ENCODE results near the gene BOLA1. TPM values are rescaled to one million over a fixed set of nuclear protein-coding genes. Genes with fewer than 3 reads are reported as not detected.

BOLA1 gene
- total RNA-seq, 1 experiment from 2014 or later, result 15.3 TPM

DNA sequence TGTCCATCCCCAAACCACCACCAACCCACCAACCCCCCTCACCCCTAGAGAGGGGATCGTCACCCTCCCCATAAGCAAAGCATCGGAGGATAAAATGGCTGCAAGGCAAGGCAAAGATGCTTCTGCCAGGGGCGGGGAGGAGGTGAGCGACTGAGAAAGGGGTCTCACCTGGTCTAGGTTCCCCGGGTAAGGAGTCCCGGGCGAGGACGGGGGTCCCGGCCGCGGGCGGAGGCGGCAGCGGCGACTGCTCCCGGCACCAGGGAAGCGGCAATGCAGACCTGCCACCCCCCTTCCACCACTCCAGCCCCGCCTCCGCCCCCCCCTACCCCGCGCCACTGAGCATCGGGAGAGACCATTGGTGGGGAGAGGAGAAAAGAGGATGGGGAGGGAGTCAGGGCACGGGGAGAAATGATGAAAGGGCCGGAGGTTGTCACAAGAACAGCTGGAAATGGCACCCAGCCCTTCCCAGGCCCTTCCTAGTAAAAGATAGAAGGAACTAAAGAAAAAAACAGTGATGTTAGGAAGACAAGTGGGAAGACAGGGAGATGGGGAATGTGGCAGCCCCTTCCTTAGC lies 18.3 kb downstream of the BOLA1 start, which contains the start of gene SV2A (continued):
- no peak for TF ChIP-seq NFE2L1 (CRISPR knock-in tag; IDR thresholded peaks at IDR 0.05)
- TF ChIP-seq IRF2 (CRISPR knock-in tag; IDR thresholded peaks at IDR 0.05; ENCODE audit: borderline replicate concordance, low read depth), result no peak
- TF ChIP-seq SMAD3 (CRISPR knock-in tag; IDR thresholded peaks at IDR 0.05; ENCODE audit: borderline replicate concordance), result no peak

DNA sequence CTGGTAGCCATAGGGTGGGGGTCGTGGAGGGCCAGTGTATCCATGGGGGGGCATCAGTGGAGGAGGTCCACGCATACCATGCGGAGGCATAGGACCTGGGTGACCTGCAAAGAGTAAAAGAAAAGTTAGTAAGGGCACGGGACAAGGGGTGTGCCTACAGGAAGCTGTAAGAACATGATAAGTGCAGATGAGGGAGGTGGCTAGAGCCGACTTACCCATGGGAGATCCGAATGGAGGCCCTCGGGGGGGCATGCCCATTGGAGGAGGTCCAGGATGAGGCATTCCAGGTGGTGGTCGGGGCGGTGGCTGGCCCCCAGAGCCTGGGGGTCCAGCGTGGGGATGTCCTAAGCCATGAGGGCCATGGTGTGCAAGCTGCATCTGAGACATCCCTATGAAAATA lies 24.3 kb downstream of the BOLA1 start:
- Mint-ChIP-seq H3K4me3 (no peak overlapping the region), H3K4me1 (peaks cover 24% of the 10 kb centered on the region), H3K9me3 (no peaks in the 10 kb centered on the region), H3K27me3 (ENCODE audit: low read depth) (no peaks in the 10 kb centered on the region), H3K27ac (no peak overlapping the region), H3K36me3 (peaks cover 45% of the 10 kb centered on the region)
- POLR2A ChIA-PET, result no interaction called here
- TF ChIP-seq NR2C2 (CRISPR knock-in tag; IDR thresholded peaks at IDR 0.05) (no peak), SMAD4 (CRISPR knock-in tag; IDR thresholded peaks at IDR 0.05) (no peak), ZNF423 (CRISPR knock-in tag; IDR thresholded peaks at IDR 0.05) (no peak), NFYB (CRISPR knock-in tag; conservative IDR thresholded peaks at IDR 0.05; ENCODE audit: low read depth) (no peak), EMX1 (CRISPR knock-in tag; IDR thresholded peaks at IDR 0.05) (no peak)
- TF ChIP-seq, protein P1, sequence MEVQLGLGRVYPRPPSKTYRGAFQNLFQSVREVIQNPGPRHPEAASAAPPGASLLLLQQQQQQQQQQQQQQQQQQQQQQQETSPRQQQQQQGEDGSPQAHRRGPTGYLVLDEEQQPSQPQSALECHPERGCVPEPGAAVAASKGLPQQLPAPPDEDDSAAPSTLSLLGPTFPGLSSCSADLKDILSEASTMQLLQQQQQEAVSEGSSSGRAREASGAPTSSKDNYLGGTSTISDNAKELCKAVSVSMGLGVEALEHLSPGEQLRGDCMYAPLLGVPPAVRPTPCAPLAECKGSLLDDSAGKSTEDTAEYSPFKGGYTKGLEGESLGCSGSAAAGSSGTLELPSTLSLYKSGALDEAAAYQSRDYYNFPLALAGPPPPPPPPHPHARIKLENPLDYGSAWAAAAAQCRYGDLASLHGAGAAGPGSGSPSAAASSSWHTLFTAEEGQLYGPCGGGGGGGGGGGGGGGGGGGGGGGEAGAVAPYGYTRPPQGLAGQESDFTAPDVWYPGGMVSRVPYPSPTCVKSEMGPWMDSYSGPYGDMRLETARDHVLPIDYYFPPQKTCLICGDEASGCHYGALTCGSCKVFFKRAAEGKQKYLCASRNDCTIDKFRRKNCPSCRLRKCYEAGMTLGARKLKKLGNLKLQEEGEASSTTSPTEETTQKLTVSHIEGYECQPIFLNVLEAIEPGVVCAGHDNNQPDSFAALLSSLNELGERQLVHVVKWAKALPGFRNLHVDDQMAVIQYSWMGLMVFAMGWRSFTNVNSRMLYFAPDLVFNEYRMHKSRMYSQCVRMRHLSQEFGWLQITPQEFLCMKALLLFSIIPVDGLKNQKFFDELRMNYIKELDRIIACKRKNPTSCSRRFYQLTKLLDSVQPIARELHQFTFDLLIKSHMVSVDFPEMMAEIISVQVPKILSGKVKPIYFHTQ (CRISPR knock-in tag; IDR thresholded peaks at IDR 0.05), result no peak
- TF ChIP-seq, protein P2, sequence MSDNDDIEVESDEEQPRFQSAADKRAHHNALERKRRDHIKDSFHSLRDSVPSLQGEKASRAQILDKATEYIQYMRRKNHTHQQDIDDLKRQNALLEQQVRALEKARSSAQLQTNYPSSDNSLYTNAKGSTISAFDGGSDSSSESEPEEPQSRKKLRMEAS (CRISPR knock-in tag; IDR thresholded peaks at IDR 0.05), result no peak
- TF ChIP-seq, protein P3, sequence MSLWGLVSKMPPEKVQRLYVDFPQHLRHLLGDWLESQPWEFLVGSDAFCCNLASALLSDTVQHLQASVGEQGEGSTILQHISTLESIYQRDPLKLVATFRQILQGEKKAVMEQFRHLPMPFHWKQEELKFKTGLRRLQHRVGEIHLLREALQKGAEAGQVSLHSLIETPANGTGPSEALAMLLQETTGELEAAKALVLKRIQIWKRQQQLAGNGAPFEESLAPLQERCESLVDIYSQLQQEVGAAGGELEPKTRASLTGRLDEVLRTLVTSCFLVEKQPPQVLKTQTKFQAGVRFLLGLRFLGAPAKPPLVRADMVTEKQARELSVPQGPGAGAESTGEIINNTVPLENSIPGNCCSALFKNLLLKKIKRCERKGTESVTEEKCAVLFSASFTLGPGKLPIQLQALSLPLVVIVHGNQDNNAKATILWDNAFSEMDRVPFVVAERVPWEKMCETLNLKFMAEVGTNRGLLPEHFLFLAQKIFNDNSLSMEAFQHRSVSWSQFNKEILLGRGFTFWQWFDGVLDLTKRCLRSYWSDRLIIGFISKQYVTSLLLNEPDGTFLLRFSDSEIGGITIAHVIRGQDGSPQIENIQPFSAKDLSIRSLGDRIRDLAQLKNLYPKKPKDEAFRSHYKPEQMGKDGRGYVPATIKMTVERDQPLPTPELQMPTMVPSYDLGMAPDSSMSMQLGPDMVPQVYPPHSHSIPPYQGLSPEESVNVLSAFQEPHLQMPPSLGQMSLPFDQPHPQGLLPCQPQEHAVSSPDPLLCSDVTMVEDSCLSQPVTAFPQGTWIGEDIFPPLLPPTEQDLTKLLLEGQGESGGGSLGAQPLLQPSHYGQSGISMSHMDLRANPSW (CRISPR knock-in tag; conservative IDR thresholded peaks at IDR 0.05; ENCODE audit: low read depth), result no peak
- TF ChIP-seq, protein P4, sequence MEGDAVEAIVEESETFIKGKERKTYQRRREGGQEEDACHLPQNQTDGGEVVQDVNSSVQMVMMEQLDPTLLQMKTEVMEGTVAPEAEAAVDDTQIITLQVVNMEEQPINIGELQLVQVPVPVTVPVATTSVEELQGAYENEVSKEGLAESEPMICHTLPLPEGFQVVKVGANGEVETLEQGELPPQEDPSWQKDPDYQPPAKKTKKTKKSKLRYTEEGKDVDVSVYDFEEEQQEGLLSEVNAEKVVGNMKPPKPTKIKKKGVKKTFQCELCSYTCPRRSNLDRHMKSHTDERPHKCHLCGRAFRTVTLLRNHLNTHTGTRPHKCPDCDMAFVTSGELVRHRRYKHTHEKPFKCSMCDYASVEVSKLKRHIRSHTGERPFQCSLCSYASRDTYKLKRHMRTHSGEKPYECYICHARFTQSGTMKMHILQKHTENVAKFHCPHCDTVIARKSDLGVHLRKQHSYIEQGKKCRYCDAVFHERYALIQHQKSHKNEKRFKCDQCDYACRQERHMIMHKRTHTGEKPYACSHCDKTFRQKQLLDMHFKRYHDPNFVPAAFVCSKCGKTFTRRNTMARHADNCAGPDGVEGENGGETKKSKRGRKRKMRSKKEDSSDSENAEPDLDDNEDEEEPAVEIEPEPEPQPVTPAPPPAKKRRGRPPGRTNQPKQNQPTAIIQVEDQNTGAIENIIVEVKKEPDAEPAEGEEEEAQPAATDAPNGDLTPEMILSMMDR (IDR thresholded peaks at IDR 0.05), result no peak
- TF ChIP-seq, protein P5, sequence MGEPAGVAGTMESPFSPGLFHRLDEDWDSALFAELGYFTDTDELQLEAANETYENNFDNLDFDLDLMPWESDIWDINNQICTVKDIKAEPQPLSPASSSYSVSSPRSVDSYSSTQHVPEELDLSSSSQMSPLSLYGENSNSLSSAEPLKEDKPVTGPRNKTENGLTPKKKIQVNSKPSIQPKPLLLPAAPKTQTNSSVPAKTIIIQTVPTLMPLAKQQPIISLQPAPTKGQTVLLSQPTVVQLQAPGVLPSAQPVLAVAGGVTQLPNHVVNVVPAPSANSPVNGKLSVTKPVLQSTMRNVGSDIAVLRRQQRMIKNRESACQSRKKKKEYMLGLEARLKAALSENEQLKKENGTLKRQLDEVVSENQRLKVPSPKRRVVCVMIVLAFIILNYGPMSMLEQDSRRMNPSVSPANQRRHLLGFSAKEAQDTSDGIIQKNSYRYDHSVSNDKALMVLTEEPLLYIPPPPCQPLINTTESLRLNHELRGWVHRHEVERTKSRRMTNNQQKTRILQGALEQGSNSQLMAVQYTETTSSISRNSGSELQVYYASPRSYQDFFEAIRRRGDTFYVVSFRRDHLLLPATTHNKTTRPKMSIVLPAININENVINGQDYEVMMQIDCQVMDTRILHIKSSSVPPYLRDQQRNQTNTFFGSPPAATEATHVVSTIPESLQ (CRISPR knock-in tag; IDR thresholded peaks at IDR 0.05), result no peak
- DNase-seq (ENCODE audit: low spot score) (no peak), ATAC-seq (no peak)
- CTCF ChIA-PET, result no interaction called here

DNA sequence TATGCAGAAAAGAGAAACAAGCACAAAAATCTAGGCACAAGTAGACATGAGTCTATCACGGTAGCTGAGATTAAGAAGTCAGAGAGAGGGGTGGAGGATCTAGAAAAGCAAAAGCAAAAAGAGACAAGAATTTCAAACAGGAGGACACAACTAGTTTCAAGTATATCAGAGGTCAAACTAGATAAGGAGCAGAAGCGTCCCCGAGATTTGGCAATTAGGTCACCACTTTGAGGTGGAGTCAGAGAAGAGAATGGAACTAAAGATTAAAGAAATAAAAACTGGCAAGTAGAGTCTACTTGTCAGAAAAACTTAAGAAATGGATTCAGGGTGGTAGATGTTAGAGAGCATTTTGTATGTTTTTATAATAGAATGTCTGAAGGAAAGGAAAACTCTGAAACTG lies 26.0 kb downstream of the BOLA1 start:
- Mint-ChIP-seq H3K9me3 (no peaks in the 10 kb centered on the region), H3K4me1 (peaks cover 24% of the 10 kb centered on the region), H3K4me3 (peak overlapping the region; percentile 100), H3K27me3 (ENCODE audit: low read depth) (no peaks in the 10 kb centered on the region), H3K27ac (peak overlapping the region; percentile 54; the same call in 1 of the 2 replicates), H3K36me3 (peaks cover 45% of the 10 kb centered on the region)
- ATAC-seq (no peak), DNase-seq (ENCODE audit: low spot score) (no peak)
- ChIA-PET POLR2A (no interaction called here), CTCF (no interaction called here)
- TF ChIP-seq, protein P6, sequence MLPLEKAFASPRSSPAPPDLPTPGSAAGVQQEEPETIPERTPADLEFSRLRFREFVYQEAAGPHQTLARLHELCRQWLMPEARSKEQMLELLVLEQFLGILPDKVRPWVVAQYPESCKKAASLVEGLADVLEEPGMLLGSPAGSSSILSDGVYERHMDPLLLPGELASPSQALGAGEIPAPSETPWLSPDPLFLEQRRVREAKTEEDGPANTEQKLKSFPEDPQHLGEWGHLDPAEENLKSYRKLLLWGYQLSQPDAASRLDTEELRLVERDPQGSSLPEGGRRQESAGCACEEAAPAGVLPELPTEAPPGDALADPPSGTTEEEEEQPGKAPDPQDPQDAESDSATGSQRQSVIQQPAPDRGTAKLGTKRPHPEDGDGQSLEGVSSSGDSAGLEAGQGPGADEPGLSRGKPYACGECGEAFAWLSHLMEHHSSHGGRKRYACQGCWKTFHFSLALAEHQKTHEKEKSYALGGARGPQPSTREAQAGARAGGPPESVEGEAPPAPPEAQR (CRISPR knock-in tag; IDR thresholded peaks at IDR 0.05), result no peak
- TF ChIP-seq FOXK1 (CRISPR knock-in tag; IDR thresholded peaks at IDR 0.05) (no peak), KAT7 (CRISPR knock-in tag; IDR thresholded peaks at IDR 0.05; ENCODE audit: borderline replicate concordance) (no peak), JUN (CRISPR knock-in tag; IDR thresholded peaks at IDR 0.05) (no peak), OVOL2 (CRISPR knock-in tag; IDR thresholded peaks at IDR 0.05; ENCODE audit: borderline replicate concordance) (no peak)
- TF ChIP-seq, protein P7, sequence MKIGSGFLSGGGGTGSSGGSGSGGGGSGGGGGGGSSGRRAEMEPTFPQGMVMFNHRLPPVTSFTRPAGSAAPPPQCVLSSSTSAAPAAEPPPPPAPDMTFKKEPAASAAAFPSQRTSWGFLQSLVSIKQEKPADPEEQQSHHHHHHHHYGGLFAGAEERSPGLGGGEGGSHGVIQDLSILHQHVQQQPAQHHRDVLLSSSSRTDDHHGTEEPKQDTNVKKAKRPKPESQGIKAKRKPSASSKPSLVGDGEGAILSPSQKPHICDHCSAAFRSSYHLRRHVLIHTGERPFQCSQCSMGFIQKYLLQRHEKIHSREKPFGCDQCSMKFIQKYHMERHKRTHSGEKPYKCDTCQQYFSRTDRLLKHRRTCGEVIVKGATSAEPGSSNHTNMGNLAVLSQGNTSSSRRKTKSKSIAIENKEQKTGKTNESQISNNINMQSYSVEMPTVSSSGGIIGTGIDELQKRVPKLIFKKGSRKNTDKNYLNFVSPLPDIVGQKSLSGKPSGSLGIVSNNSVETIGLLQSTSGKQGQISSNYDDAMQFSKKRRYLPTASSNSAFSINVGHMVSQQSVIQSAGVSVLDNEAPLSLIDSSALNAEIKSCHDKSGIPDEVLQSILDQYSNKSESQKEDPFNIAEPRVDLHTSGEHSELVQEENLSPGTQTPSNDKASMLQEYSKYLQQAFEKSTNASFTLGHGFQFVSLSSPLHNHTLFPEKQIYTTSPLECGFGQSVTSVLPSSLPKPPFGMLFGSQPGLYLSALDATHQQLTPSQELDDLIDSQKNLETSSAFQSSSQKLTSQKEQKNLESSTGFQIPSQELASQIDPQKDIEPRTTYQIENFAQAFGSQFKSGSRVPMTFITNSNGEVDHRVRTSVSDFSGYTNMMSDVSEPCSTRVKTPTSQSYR (CRISPR knock-in tag; IDR thresholded peaks at IDR 0.05), result no peak
